Spinal cord (tissue), 10 donors: Measurements from ENCODE around the gene CD38. TPM values are rescaled to one million over a fixed set of nuclear protein-coding genes. Genes with fewer than 3 reads are reported as not detected.

Source experiments
- DNase-seq, 6 donors: peaks; one replicate each; pipeline versions ENCODE4 v3.0.0 to v3.0.0-alpha.2; 2013 to 2015; ENCODE audit warnings: low spot score in 6 of 6, low read depth in 4 of 6
- H3K27ac ChIP-seq: one replicate; pipeline ENCODE4 v1.5.1; 2013; ENCODE audit warnings: low read depth, low read length, control low read depth
- H3K27me3 ChIP-seq: one replicate; pipeline ENCODE4 v1.6.1; 2013; ENCODE audit warnings: low read length; ENCODE audit not compliant: control insufficient read depth, insufficient read depth
- H3K36me3 ChIP-seq: one replicate; pipeline ENCODE4 v1.6.1; 2013; ENCODE audit warnings: low read length; ENCODE audit not compliant: control insufficient read depth, insufficient read depth
- H3K4me1 ChIP-seq: one replicate; pipeline ENCODE4 v1.6.1; 2013; ENCODE audit warnings: low read length; ENCODE audit not compliant: control insufficient read depth, insufficient read depth
- H3K4me3 ChIP-seq: one replicate; pipeline ENCODE4 v1.5.1; 2013; ENCODE audit warnings: low read depth, low read length, control low read depth
- H3K9me3 ChIP-seq: one replicate; pipeline ENCODE4 v1.6.1; 2013; ENCODE audit warnings: low read length; ENCODE audit not compliant: control insufficient read depth, insufficient read depth
- WGBS: methylation state at CpG from one replicate; pipeline ENCODE4 v1.1.5; 2013; ENCODE audit warnings: missing lambda C conversion rate; ENCODE audit not compliant: insufficient coverage; 5-methylcytosine and 5-hydroxymethylcytosine counted together
- polyA plus RNA-seq, 2 donors: library from polyadenylated mRNA; unstranded; fragments of 120-200 nt; gene quantifications; one replicate each; pipeline ENCODE4 v1.2.1, GENCODE V29; 2013; ENCODE audit not compliant: insufficient read length in 2 of 2
- total RNA-seq, 2 donors: library from RNA; depleted of rRNA in 1 of 2; stranded (reverse); fragments of 120-200 nt in 1 of 2; fragments of >200 nt in 1 of 2; gene quantifications; one replicate each; pipeline versions ENCODE4 v1.2.3 to v1.2.4, GENCODE V29; 2013 to 2014
- donor health status: healthy.

The CD38 gene
- total and polyA plus RNA-seq, 4 donors = 3.0 to 8.2 (median 5.1) TPM

DNA sequence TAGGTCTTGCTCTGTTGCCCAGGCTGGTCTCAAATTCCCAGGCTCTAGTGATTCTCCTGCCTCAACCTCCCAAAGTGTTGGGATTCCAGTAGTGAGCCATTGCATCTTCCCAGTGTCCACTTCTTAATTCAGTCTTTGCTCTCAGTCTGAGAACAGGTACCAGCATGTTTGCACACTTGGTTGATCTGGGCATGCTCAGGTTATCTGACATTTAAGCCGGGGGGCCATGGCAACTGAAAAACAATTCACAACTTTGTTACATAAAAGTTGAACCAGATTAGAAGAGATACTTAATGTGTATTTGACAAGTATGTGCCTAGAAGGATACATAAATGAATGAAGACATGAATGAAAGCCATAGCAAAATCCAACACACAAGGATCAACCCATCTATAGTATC lies 121.4 kb downstream of the CD38 start:
- no peak overlapping the region for H3K27ac ChIP-seq
- no peaks in the 10 kb centered on the region for H3K36me3 ChIP-seq
- H3K27me3 ChIP-seq = no peaks in the 10 kb centered on the region
- H3K4me3 ChIP-seq = no peak overlapping the region
- DNase-seq = no peak
- H3K9me3 ChIP-seq = no peaks in the 10 kb centered on the region
- H3K4me1 ChIP-seq = no peaks in the 10 kb centered on the region
- WGBS = no CpG with 5 or more reads among the region's 1 CpG

DNA sequence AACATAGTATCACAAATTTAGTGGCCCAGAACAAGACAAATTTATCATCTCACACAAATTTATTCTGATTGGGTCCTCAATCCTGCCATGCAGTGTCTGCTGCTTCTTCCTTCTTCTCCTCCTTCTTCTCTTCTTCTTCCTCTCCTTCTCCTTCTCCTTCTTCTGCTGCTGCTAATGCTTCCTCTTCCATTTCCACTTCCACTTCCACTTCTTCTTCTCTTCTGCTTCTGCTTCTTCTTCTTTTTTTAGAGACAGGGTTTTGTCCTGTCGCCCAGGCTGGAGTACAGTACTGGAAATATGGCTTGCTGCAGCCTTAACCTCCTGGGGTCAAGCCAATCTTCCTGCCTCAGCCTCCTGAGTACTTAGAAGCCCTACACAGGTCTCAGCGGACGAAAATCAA lies 122.9 kb downstream of the CD38 start:
- Histone ChIP-seq H3K4me3 (no peak overlapping the region), H3K4me1 (no peaks in the 10 kb centered on the region), H3K9me3 (no peaks in the 10 kb centered on the region), H3K27ac (no peak overlapping the region), H3K36me3 (no peaks in the 10 kb centered on the region), H3K27me3 (no peaks in the 10 kb centered on the region)
- DNase-seq = no peak
- WGBS = 100% methylated on average over 1 of the region's 3 CpGs

DNA sequence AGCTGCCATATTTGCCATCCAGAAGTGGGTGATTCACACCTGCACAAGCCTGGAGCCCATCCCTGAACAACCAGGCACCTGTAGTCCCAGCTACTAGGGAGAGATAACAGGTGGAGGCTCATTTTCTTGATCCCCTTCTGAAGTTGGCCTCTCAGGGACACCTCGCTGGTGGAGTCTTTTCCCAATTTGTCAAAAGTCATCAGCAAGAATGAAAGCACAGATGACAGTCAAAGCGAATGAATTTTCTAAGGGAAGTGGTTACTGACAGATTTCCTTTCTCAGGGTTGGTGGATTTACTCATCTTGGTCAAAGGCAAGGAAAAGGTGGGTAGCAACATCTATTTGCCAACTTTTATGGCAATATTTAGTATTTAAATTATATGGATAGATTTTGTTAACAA lies 123.9 kb downstream of the CD38 start:
- WGBS = 88% methylated on average over 2 of the region's 2 CpGs
- Histone ChIP-seq H3K27me3 (no peaks in the 10 kb centered on the region), H3K4me1 (no peaks in the 10 kb centered on the region), H3K4me3 (no peak overlapping the region), H3K36me3 (no peaks in the 10 kb centered on the region), H3K27ac (no peak overlapping the region), H3K9me3 (no peaks in the 10 kb centered on the region)
- DNase-seq = no peak

DNA sequence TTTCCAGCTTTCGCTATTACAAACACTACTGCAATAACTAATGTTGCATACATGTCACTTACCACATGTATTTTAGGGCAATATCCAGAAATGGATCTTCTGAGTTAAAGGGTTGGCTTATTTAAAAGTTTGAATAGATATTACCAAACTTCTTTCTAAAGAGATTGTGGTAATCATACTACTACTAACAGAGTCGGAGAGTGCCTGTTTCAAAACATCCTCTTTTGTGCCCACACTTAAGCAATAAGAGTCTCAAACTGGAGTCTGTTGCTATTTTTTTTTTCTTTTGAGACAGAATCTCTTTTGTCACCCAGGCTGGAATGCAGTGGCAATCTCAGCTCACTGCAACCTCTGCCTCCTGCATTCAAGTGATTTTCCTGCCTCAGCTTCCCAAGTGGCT lies 124.6 kb downstream of the CD38 start:
- no CpG with 5 or more reads among the region's 2 CpGs for WGBS
- H3K9me3 ChIP-seq = no peaks in the 10 kb centered on the region
- no peak overlapping the region for H3K4me3 ChIP-seq
- no peak for DNase-seq
- no peak overlapping the region for H3K27ac ChIP-seq
- no peaks in the 10 kb centered on the region for H3K36me3 ChIP-seq
- H3K27me3 ChIP-seq = no peaks in the 10 kb centered on the region
- no peaks in the 10 kb centered on the region for H3K4me1 ChIP-seq

Other genes with a start within 250 kb of the CD38 start
- 100 to 1,000 TPM; 122 to 197 TPM for gene FBXL5, start 123.0 kb upstream of the CD38 start, total RNA-seq
- 100 to 1,000 TPM in 1 of 2 donors, 10 to 100 TPM in 1; 85.8 to 102 TPM for gene FBXL5, start 123.0 kb upstream of the CD38 start, polyA plus RNA-seq
- 10 to 100 TPM; 42.7 to 81.3 TPM for gene FAM200B, start 96.5 kb upstream of the CD38 start, total RNA-seq
- gene FAM200B, start 96.5 kb upstream of the CD38 start, polyA plus RNA-seq = 10 to 100 TPM; 57.5 to 71.9 TPM
- 10 to 100 TPM; 13.2 to 14.1 TPM for gene BST1, start 75.3 kb upstream of the CD38 start, total RNA-seq
- 1 to 10 TPM; 1.2 to 2.2 TPM for gene BST1, start 75.3 kb upstream of the CD38 start, polyA plus RNA-seq
- not detected for gene FGFBP1, start 160.4 kb downstream of the CD38 start, total RNA-seq
- gene FGFBP1, start 160.4 kb downstream of the CD38 start, polyA plus RNA-seq = not detected
- under 1 TPM; 0.79 to 0.94 TPM for gene FGFBP2, start 184.8 kb downstream of the CD38 start, total RNA-seq
- gene FGFBP2, start 184.8 kb downstream of the CD38 start, polyA plus RNA-seq = 1 to 10 TPM in 1 of 2 donors, under 1 TPM in 1; 0.44 to 1.2 TPM